Measurements from ENCODE around the gene TXNRD1. TPM values are rescaled to one million over a fixed set of nuclear protein-coding genes. Genes with fewer than 3 reads are reported as not detected.

The TXNRD1 gene
- total RNA-seq, 1 donor from 2014 or later = 105 TPM

DNA sequence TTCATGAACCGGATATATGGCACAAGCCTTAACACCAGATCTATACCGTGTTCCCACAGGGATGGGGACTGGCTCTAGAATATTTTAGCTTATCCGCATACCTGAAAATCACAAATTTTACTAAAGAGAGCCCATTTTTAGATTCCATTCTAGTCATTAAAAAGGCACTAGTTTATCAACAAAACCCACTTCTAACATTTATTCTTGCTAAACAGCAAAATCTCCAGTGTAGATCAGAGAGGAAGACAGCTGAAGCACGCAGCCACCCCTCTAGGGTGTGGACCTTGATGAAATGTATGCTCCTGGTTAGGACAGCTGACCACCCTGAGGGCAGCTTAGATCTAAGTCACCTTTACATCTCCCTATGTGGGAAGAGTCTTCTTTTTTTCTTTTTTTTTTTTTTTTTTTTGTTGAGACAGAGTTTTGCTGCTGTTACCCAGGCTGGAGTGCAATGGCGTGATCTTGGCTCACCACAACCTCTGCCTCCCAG is 150.4 kb downstream of the TXNRD1 start:
- Mint-ChIP-seq H3K4me3 (ENCODE audit: unreplicated experiment) (no peak overlapping the region), H3K9me3 (ENCODE audit: unreplicated experiment) (no peaks in the 10 kb centered on the region), H3K27ac (ENCODE audit: unreplicated experiment) (no peak overlapping the region), H3K27me3 (ENCODE audit: unreplicated experiment) (no peaks in the 10 kb centered on the region), H3K36me3 (ENCODE audit: low read depth, unreplicated experiment) (peaks cover 24% of the 10 kb centered on the region), H3K4me1 (ENCODE audit: unreplicated experiment) (peaks cover 2% of the 10 kb centered on the region)
- TF ChIP-seq, protein P1, sequence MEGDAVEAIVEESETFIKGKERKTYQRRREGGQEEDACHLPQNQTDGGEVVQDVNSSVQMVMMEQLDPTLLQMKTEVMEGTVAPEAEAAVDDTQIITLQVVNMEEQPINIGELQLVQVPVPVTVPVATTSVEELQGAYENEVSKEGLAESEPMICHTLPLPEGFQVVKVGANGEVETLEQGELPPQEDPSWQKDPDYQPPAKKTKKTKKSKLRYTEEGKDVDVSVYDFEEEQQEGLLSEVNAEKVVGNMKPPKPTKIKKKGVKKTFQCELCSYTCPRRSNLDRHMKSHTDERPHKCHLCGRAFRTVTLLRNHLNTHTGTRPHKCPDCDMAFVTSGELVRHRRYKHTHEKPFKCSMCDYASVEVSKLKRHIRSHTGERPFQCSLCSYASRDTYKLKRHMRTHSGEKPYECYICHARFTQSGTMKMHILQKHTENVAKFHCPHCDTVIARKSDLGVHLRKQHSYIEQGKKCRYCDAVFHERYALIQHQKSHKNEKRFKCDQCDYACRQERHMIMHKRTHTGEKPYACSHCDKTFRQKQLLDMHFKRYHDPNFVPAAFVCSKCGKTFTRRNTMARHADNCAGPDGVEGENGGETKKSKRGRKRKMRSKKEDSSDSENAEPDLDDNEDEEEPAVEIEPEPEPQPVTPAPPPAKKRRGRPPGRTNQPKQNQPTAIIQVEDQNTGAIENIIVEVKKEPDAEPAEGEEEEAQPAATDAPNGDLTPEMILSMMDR (IDR thresholded peaks at IDR 0.05; ENCODE audit: unreplicated experiment) = no peak
- no peak for DNase-seq (ENCODE audit: low spot score)

DNA sequence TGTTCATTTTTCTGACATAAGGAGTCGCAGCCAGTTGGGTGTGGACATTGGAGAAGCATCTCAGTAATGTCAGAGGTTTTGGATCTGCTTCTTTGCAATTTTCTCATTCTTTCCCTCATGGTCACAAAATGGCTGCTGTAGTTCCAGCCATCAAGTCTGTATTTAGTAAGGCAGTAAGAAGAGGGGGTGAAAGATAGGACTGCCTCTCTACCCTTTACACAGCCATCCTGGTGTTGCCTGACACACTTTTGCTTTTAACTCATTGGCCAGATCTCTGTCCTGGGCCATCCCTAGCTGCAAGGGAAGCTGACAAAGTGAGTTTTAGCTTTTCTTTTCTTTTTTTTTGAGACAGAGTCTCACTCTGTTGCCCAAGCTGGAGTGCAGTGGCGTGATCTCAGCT is 154.1 kb downstream of the TXNRD1 start:
- DNase-seq (ENCODE audit: low spot score) = no peak
- peaks cover under 1% of the 10 kb centered on the region for H3K27me3 Mint-ChIP-seq (ENCODE audit: unreplicated experiment)
- H3K4me3 Mint-ChIP-seq (ENCODE audit: unreplicated experiment) = no peak overlapping the region
- peaks cover 20% of the 10 kb centered on the region for H3K36me3 Mint-ChIP-seq (ENCODE audit: low read depth, unreplicated experiment)
- H3K27ac Mint-ChIP-seq (ENCODE audit: unreplicated experiment) = no peak overlapping the region
- peaks cover 15% of the 10 kb centered on the region for H3K4me1 Mint-ChIP-seq (ENCODE audit: unreplicated experiment)
- no peaks in the 10 kb centered on the region for H3K9me3 Mint-ChIP-seq (ENCODE audit: unreplicated experiment)
- TF ChIP-seq, protein P1 (IDR thresholded peaks at IDR 0.05; ENCODE audit: unreplicated experiment) = no peak

DNA sequence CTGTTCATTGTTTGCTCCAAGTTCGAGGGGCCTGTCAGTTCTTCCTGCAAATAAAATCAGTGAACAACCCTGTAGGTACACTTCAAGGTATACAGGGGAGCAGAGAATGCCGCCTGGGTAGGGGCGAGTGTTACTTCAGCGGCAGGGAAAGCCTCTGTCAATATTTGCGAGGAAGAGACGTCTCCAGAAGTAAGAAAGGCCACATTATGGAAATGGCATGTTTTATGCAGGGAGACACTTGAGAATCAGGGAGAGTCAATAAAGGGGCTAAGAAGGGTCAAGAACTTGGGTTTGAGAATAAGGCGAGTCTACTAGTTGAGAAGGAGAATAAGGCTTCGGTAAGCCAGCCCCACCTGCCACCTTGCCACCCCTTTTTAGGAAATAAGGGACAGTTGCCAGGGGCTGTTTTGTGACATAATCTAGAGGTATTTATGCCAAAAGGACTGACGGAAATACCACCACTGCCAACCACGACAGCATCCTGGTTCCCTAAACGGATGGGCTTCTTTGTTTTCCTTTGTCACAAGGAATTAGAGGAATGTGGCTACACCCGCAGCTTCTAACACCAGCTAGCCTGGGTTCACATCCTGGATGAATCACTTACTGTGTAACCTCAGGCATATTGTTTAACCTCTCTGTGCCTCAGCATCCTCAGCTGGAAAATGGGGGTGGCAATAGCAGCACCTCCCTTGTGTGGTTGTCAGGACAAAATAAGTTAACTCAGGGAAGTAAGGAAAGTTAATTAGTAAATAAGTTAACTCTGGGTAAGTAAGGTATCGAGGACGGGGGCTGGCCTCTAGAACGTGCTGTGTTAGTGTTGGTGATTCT is 155.7 kb downstream of the TXNRD1 start:
- Mint-ChIP-seq H3K36me3 (ENCODE audit: low read depth, unreplicated experiment) (peaks cover 20% of the 10 kb centered on the region), H3K4me3 (ENCODE audit: unreplicated experiment) (peak overlapping the region; percentile 65), H3K27me3 (ENCODE audit: unreplicated experiment) (peaks cover 1% of the 10 kb centered on the region), H3K4me1 (ENCODE audit: unreplicated experiment) (peaks cover 15% of the 10 kb centered on the region), H3K27ac (ENCODE audit: unreplicated experiment) (peak overlapping the region; percentile 91), H3K9me3 (ENCODE audit: unreplicated experiment) (no peaks in the 10 kb centered on the region)
- TF ChIP-seq, protein P1 (IDR thresholded peaks at IDR 0.05; ENCODE audit: unreplicated experiment) = no peak
- DNase-seq (ENCODE audit: low spot score) = peak; percentile 12

DNA sequence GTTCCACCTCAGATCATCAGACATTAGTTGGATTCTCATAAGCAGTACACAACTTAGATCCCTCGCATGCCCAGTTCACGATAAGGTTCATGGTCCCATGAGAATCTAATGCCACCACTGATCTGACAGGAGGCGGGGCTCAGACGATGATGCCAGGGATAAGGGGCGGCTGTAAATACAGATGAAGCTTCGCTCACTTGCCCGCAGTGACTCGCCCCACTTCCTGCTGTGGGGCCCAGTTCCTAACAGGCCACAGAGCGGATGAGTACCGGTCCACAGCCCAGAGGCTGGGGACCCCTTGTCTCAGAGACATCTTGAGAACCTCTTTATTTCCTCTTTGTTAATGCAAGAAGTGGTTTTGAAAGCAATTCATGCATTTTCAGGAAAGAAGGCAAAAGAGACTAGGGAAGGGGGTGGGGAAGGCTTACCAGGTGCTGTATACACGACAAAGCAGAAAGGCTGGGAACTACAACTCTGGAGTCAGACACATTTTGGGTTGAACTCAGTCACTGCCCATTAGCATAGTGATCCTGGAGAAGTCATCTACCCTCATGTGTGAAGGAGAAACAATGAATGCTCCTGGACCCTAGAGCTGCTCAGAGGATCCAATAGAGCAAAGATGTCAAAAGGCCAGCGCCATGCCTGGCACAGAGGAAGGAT is 156.6 kb downstream of the TXNRD1 start:
- Mint-ChIP-seq H3K4me3 (ENCODE audit: unreplicated experiment) (no peak overlapping the region), H3K27ac (ENCODE audit: unreplicated experiment) (no peak overlapping the region), H3K4me1 (ENCODE audit: unreplicated experiment) (peaks cover 15% of the 10 kb centered on the region), H3K27me3 (ENCODE audit: unreplicated experiment) (peaks cover 1% of the 10 kb centered on the region), H3K36me3 (ENCODE audit: low read depth, unreplicated experiment) (peaks cover 22% of the 10 kb centered on the region), H3K9me3 (ENCODE audit: unreplicated experiment) (no peaks in the 10 kb centered on the region)
- TF ChIP-seq, protein P1 (IDR thresholded peaks at IDR 0.05; ENCODE audit: unreplicated experiment) = no peak
- DNase-seq (ENCODE audit: low spot score) = no peak
